HG03457 (cell line): ENCODE measurements around the gene OR52B2.

ENCODE experiments used
- ATAC-seq: cut with Tn5 transposase; IDR thresholded peaks from one replicate; pipeline ENCODE4 v1.9.1; 2021; ENCODE audit warnings: moderate number of reproducible peaks; ENCODE audit not compliant: unreplicated experiment

The OR52B2 gene

DNA sequence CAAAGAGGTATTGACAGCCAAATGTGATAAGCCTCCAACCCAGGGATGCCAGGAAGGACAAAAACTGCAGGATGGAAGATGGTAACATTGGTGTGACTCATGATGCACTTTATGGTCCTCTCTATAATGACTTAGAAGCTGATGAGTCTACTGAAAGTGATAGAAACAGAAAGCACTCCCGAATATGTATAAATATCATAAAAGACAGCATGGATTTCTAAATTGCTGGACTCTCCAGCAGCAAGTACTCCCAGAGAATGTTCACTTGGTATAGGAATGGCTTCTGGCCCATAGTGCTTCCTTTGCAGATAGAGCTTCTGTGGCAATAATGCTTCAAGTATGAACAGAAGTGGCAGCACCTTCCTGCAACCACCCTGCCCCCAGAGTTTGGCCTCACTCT lies at the start of gene OR52B2:
Gene OR52B2, minus strand, starts transcription at position 101 of the 400 bp plus-strand sequence. Its CDS starts 0 bp downstream, at position 101.
- no peak for ATAC-seq

- ATAC-seq, result no peak
Measured at GRCh38 chr11:6219359-6219758, 49.2 kb upstream of the OR52B2 start.

DNA sequence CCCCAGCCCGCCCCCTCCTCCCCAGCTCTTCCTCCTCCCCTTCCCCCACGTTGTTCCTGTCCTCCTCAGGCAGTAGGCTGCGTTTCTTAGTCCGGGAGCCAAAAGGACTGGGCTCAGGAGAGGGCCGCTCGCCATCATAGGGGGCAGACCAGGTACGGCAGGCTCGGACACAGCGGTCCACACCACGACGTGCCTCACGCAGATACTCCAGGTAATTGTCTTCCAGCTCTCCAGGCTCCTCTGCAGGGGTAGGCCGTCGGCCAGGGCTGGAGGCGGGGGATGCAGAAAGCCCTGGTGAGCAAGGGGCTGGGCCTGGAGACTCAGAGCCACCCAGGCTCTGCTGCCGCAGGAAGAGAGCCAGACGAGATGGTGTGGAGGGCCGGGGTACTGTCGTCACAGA lies 47.6 kb upstream of the OR52B2 start:
- ATAC-seq, result no peak

DNA sequence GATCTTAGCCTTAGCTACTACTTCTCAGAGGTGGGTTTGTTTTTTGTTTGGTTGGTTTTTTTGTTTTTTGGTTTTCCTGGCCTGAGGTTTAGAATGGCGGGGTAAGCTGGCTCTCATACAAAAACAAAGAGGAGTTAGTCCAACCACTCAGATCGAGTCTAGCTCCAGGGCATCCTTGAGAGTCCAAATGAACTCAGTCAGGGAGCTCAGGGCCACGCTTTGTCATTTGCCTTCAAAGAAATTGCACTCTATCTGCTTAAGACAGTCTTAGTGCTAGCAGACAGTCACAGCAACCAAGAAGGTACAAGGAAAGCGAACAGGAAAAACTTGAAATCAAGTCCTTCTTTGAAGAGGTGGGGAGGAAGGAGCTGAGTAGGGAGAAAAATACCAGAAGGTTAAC lies 46.4 kb upstream of the OR52B2 start:
- ATAC-seq, result no peak

DNA sequence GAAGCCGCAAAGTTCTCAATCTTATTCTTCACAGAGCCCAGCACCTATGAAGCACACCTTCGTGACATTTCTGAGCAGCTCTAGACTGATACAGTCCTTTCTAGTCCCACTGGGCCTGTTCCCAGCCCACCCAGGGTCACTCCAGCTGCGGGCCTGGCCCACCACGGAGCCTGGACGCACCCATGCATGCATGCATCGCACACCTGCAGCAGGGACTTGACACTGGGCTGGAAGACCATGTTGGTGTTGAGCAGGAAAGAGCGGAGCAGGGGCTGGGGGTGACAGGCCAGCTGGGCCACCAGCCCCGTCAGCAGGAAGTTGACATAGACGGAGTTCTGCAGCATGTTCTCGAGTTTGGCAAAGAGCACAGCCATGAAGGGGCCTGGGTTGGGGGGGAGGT lies 44.4 kb upstream of the OR52B2 start:
- ATAC-seq, result no peak

DNA sequence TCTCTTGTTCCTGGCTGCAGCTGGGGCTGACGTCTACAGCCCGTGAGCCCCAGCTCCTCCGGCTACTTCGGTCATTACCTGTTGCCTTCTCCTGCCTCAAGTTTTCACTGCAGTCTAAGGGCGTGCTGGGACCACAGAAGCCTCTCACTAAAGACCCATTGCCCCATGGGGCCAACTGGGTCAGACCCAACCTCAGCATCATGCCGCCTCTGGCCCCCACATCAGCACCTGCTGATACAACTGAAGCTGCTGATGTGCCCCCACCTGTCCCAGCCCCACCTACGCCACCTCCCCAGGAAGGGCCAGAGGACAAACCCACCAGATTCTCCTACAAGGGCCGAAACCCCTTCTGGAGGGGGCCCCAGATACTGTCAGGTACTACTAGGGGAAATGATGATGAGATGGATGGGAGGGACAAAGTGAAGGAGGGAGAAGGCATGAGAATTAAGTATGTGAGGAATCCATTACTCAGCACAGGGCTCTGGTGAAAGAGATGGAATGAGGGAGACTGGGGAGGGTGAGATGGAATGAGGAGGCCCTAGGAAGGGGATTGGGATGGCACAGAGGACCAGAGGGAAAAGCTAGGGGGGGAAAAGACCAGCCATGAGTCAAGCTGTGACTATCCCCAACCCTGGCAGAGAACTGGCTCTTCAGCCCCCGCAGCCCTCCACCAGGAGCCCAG lies 40.3 kb upstream of the OR52B2 start:
- no peak for ATAC-seq

DNA sequence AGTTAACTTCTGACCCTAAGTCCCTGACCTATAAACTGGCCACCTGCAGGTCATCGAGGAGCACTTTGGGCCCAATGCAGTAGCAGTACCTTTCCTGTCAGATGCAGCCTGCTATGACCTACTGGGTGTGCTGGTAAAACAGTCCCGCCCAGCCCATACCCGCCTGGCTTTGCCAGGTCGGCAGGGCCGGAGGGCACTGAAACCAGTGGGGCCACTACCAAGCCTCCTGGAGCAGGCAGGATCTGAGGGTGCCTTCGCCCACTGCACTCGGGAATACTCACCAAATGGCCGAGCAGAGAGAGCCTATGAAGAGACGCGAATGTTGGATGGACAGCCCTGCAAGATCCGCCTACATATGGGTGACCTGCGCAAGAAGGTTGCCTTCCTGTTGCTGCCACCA lies 39.7 kb upstream of the OR52B2 start:
- no peak for ATAC-seq

- no peak for ATAC-seq
Measured at GRCh38 chr11:6206456-6207180, 36.5 kb upstream of the OR52B2 start.

DNA sequence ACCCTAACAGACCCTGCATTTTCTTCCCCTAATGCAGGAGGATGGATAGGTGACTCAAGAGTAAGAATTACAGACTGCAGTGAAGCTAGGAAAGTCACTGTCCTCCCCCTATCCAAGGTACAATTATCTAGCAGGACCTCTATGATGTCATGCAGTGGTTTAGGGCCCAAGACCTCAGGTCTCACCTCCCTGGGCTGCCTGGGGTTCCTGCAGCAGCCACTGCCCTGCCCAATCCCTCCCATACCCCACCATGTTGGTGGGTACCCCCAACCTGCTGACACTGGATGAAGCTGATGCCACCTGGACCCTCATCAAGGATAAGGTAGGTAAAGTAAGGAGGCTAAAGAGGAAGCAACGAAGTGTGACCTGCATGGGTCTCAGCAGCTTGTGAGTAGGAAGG lies 35.2 kb upstream of the OR52B2 start, which contains the start of gene C11orf42:
Gene C11orf42, plus strand, starts transcription at position 192 of the 400 bp plus-strand sequence. Its CDS starts 59 bp downstream, at position 251.
- no peak for ATAC-seq

DNA sequence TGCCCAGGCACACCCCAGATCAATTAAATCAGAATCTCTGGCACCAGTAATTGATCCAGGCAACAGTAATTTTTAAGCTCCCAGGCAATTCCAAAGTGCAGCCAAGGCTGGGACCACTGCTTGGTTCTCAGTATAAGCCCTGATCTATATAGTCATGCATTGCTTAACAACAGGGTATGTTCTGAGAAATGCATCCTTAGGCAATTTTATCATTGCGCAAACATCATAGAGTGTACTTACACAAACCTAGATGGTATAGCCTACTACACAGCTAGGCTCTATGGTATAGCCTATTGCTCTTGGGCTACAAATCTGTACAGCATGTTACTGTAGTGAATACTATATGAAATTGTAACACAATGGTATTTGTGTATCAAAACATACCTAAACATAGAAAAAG lies 34.6 kb upstream of the OR52B2 start:
- ATAC-seq, result no peak

GRCh38 chr11:6203327-6203726 lies 33.2 kb upstream of the OR52B2 start:
- peak; percentile 86 for ATAC-seq

GRCh38 chr11:6202041-6202440 lies 31.9 kb upstream of the OR52B2 start:
- no peak for ATAC-seq

DNA sequence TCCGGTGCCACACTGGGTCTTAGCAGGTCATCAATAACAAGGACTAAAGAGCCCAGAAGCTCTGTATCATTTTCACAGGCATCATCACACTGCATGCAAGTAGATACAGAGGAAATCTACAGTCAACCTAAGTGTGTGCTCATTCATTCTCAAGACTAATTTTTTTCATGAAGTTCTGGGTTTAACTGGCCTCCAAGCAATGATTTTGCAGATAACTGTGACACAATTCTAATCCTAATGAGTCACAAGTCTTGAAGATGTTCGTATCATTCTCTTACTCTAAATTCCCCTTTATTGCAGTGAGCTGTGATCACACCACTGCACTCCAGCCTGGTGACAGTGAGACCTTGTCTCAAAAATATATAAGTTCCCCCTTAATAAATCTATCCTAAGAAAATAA lies 31.4 kb upstream of the OR52B2 start:
- ATAC-seq, result no peak

DNA sequence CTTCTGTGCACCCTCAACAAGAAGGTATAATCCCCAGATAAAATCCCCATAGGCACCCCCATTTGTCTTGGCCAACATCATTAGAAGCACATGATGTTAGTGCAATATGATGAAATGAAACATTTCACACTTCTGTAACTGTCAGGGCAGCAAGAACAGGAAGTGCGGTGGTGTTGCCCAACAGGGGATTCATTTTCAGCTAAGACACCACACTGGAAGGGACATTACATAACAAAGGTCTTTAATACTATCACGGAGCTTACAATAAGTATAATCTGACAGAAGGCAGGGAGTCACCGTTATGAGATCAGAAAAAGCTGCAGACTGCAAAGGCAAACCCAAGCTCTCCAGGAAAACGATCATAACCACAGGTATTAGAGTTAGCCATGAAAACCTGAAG lies 30.8 kb upstream of the OR52B2 start:
- no peak for ATAC-seq

GRCh38 chr11:6199174-6199810 lies 29.2 kb upstream of the OR52B2 start, which contains the start of gene OR52W1:
OR52W1 (plus strand) TSS chr11:6199224; CDS start chr11:6199224, 0 bp downstream.
- no peak for ATAC-seq

DNA sequence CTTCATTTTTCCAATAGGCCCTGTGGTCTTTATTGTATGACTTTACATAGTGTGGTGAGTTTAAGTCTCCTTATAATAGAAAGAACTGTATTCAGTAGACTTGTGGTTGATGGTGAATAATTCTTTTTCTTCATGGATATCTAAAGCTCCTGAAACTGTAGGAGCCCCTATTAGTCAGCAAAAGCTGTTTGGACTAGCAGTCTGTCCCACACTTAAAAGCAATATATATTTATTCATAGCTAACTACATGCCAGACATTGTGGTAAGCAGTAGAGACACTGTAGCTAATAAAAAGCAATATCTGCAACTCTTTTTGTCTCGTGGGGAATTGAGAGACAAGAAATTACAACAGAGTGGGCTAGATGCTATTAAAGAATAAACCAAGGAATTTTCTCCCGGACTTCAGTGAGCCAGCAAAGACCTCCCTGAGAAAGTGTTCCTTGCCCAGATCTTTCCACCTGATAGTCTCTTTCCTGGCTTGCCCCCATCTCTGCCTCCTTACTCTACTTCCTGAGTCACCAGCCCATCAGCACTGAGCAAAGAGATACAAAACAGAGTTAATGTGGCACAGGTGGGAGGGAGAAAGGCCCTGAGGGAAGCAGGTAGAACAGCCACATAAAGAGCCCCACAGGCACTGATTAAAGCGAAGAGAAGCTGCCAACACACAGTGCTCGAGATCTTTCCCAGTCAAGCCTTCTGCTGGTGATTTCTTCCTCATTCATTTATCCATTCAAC lies 27.5 kb upstream of the OR52B2 start:
- no peak for ATAC-seq

DNA sequence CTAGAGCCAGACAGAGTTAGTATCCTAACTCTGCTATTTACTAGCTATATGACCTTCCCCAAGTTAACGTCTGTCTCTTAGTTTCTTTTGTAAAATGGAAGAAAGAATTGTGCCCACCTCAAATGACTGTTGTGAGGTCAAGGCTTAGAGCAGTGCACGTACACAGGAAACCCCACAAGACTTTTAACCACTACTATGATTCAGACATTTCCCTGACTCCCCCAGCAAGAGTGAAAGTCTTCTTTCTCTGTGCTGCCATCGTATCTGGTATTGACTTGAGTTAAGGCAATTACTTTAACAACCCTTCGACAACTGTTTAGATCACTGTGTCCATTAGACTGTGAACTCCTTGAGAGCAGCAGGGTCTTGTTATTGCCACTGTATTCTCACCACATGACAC lies 26.3 kb upstream of the OR52B2 start:
- no peak for ATAC-seq

DNA sequence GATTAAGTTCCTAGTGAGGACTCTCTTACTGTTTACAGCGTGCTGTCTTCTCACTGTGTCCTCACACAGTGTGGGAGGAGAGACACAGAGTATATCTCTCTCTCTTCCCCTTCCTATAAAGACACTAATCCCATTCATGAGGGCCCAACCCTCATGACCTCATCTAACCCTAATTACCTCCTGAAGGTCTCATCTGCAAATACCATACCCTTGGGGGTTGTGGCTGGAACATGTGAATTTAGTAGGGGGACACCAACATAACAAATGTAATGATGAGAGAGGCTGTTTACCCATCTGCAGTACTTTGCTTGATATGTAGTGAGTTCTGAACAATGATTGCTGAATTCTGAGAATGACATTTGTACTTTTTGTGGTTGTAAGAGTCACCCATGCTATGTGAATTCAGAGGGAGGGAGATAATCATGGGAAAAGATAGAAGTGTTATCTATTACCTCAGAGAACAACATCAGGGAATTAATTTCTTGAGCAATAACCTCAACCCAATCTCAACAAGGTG lies 24.0 kb upstream of the OR52B2 start:
- no peak for ATAC-seq

- no peak for ATAC-seq
Measured at GRCh38 chr11:6191742-6192141, 21.6 kb upstream of the OR52B2 start.

DNA sequence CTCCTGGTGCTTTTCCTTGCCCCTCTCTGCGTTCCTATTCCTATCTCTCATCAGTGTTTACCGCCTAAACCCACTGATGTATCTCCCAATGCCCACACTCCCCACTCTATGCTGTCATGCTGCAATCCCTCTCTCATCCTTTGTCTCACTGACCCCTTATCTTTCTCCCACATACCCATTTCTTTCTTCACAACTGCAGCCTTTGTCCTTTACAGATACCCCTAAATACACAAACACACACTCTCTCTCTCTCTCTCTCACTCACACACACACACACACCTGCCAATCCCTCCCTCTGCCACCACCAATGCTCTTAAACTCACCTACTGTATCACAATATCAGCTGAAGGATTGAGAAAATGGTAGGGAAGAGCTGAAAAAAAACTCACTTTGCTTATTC lies 5.3 kb upstream of the OR52B2 start:
- no peak for ATAC-seq
